Esophagus squamous epithelium (tissue), 5 donors: ENCODE results near the gene MEAK7. TPM values are rescaled to one million over a fixed set of nuclear protein-coding genes. Genes with fewer than 3 reads are reported as not detected.
A peak's percentile ranks its signal among the peaks of the same experiment; 100 is the strongest.

Source experiments
- DNase-seq: peaks from one replicate; lab custom pipeline; 2025; lab: John Stamatoyannopoulos, UW
- H3K27ac ChIP-seq, 4 donors: fragments of 200-600 bp; sonication (generic); one replicate each; pipeline ENCODE4 v1.5.1; 2016 to 2019; ENCODE audit warnings: mild to moderate bottlenecking in 1 of 4
- H3K27me3 ChIP-seq, 4 donors: fragments of 200-600 bp; sonication (generic); 1 replicate in 3 of 4; 2 replicates in 1 of 4; pipeline versions ENCODE4 v1.5.1 to v1.6.0; 2017 to 2021; ENCODE audit warnings: antibody characterized with exemption in 1 of 4
- H3K36me3 ChIP-seq, 3 donors: fragments of 200-600 bp; sonication (generic); one replicate each; pipeline ENCODE4 v1.5.1; 2016 to 2019
- H3K4me1 ChIP-seq, 3 donors: fragments of 200-600 bp; sonication (generic); one replicate each; pipeline ENCODE4 v1.5.1; 2017 to 2019
- H3K4me3 ChIP-seq, 4 donors: fragments of 200-600 bp; sonication (generic); 1 replicate in 3 of 4; 2 replicates in 1 of 4; pipeline ENCODE4 v1.5.1; 2016 to 2019; ENCODE audit warnings: mild to moderate bottlenecking in 2 of 4, moderate library complexity in 1 of 4
- H3K9me3 ChIP-seq, 3 donors: fragments of 200-600 bp; sonication (generic); one replicate each; pipeline ENCODE4 v1.5.1; 2016 to 2019
- CTCF ChIP-seq, 6 experiments: fragments of 450-650 bp in 4 of 6; fragments of 200-600 bp in 2 of 6; sonication (generic) in 2 of 6; IDR thresholded peaks; one replicate each; pipeline ENCODE4 v1.5.1; 2016 to 2019; ENCODE audit warnings: antibody characterized with exemption in 6 of 6, mild to moderate bottlenecking in 4 of 6, moderate library complexity in 4 of 6
- POLR2A ChIP-seq, 4 donors: fragments of 450-650 bp; IDR thresholded peaks; one replicate each; pipeline ENCODE4 v1.6.1; 2017; ENCODE audit warnings: antibody characterized with exemption in 4 of 4, mild to moderate bottlenecking in 4 of 4, moderate library complexity in 3 of 4
- WGBS, 2 donors: methylation state at CpG; one replicate each; pipeline ENCODE4 v1.1.5; 2018; 5-methylcytosine and 5-hydroxymethylcytosine counted together
- intact Hi-C: fragments of 100-400 bp; cut with DNase I; formaldehyde crosslinking; loops from one replicate; pipeline ENCODE4 v1.15.0; 2022
- total RNA-seq, 4 donors: library from RNA; depleted of rRNA; stranded (reverse); fragments of >200 nt; gene quantifications; one replicate each; pipeline ENCODE4 v1.1.0, GENCODE V29; 2016
- donor health status: DM: yes; HTN: yes; CAD: no.

The MEAK7 gene
- total RNA-seq, 4 donors from 2014 or later, result 20.2 to 35.9 (median 29.9) TPM

DNA sequence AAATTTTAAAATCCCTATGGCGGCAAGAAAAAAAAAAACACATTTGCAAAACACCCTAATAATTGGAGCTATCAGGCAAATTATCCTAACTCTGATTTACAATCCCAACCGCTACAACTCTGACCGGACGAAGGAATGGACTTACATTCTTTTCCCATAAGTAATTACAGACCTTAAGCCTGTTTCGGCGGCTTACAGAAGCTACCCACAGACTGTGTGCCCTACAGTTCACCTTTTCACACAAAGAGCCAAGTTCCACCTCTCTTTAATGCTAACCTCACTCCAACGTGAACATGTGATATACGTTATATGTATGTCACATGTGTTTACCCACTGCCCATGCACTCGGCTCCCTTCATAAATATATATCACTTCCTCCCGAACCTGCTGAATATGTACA is 8.7 kb upstream of the MEAK7 start:
- Histone ChIP-seq H3K9me3 (no peaks in the 10 kb centered on the region), H3K27me3 (no peaks in the 10 kb centered on the region), H3K36me3 (no peaks in the 10 kb centered on the region), H3K27ac (no peak overlapping the region), H3K4me1 (peaks cover 3 to 9% (median 3%) of the 10 kb centered on the region in 3 donors), H3K4me3 (no peak overlapping the region)
- intact Hi-C loops, result loop anchor here (5.0 to 10.0 kb wide), 2 partner anchors 109 to 212 kb away; no protein-coding TSS in a partner anchor
- WGBS, 2 donors, result 71 to 85% methylated on average over 10 of the region's 10 CpGs
- DNase-seq, result no peak
- TF ChIP-seq POLR2A (IDR thresholded peaks at IDR 0.05) (no peak), CTCF (IDR thresholded peaks at IDR 0.05) (no peak)

DNA sequence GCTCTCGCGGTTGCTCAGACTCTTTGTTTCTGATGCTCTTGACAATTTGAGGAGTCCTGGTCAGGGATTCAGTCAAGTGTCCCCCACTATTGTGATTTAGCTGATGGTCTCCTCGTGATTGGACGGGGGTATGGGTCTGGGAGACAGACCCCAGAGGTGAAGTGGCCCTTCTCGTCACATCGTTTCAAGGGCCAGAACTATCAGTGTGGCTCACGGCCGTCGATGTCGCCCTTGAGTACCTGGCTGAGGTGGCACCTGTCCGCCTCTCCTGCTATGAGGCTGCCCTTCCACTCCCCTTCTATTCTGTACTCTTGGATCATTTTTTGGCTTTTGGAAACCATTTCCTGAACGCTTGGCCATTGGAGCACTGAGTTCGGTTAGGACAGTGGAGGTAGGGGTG is 7.4 kb upstream of the MEAK7 start:
- intact Hi-C loops, result loop anchor here (5.0 to 10.0 kb wide), 2 partner anchors 110 to 213 kb away; no protein-coding TSS in a partner anchor
- WGBS, 2 donors, result 71 to 75% methylated on average over 10 to 11 of the region's 13 CpGs
- Histone ChIP-seq H3K4me1 (peaks cover 3 to 13% (median 3%) of the 10 kb centered on the region in 3 donors), H3K4me3 (no peak overlapping the region), H3K36me3 (no peaks in the 10 kb centered on the region), H3K9me3 (no peaks in the 10 kb centered on the region), H3K27ac (no peak overlapping the region), H3K27me3 (no peaks in the 10 kb centered on the region)
- no peak for DNase-seq
- TF ChIP-seq POLR2A (IDR thresholded peaks at IDR 0.05) (no peak), CTCF (IDR thresholded peaks at IDR 0.05) (no peak)

GRCh38 chr16:84511180-84511800 is 6.8 kb upstream of the MEAK7 start:
- Histone ChIP-seq H3K9me3 (no peaks in the 10 kb centered on the region), H3K36me3 (no peaks in the 10 kb centered on the region), H3K27ac (no peak overlapping the region), H3K4me1 (peaks cover 6 to 18% (median 8%) of the 10 kb centered on the region in 3 donors), H3K4me3 (peak overlapping the region in 1 of 4 donors; percentile 26), H3K27me3 (no peaks in the 10 kb centered on the region)
- whole genome bisulfite sequencing, 2 donors, result 10 to 11% methylated on average over 15 to 17 of the region's 21 CpGs
- intact Hi-C loops, result loop anchor here (5.0 to 10.0 kb wide), 2 partner anchors 111 to 214 kb away; no protein-coding TSS in a partner anchor
- no peak for DNase-seq
- TF ChIP-seq POLR2A (IDR thresholded peaks at IDR 0.05) (no peak), CTCF (IDR thresholded peaks at IDR 0.05) (peak; percentile 92 to 99 (median 96))

GRCh38 chr16:84509032-84509950 is 4.8 kb upstream of the MEAK7 start:
- intact Hi-C loops, result no loop called here
- DNase-seq, result no peak
- WGBS, 2 donors, result 65 to 91% methylated on average over 5 to 6 of the region's 20 CpGs

More at GRCh38 chr16:84509032-84509950, 4.8 kb upstream of the MEAK7 start:
- Histone ChIP-seq H3K27me3 (no peaks in the 10 kb centered on the region), H3K9me3 (no peaks in the 10 kb centered on the region), H3K27ac (no peak overlapping the region), H3K36me3 (no peaks in the 10 kb centered on the region), H3K4me3 (no peak overlapping the region), H3K4me1 (peaks cover 19 to 35% (median 24%) of the 10 kb centered on the region in 3 donors)
- TF ChIP-seq CTCF (IDR thresholded peaks at IDR 0.05), result no peak
- TF ChIP-seq POLR2A (IDR thresholded peaks at IDR 0.05), result no peak
